OCI-LY3 (cell line): ENCODE results near the gene MAIP1.

Source experiments
- EZH2phosphoT487 ChIP-seq: fragments of 200-600 bp; shearing (Covaris generic); IDR thresholded peaks from 2 replicates; pipeline ENCODE4 v1.6.1; 2018; ENCODE audit warnings: antibody characterized with exemption, mixed run types, low read depth
- TF ChIP-seq, protein P1 (sequence below): fragments of 200-600, 300-600 bp; sonication (generic); IDR thresholded peaks from 2 replicates; pipeline ENCODE4 v1.5.1; 2014; ENCODE audit warnings: antibody characterized with exemption, low read length, low read depth

DNA sequence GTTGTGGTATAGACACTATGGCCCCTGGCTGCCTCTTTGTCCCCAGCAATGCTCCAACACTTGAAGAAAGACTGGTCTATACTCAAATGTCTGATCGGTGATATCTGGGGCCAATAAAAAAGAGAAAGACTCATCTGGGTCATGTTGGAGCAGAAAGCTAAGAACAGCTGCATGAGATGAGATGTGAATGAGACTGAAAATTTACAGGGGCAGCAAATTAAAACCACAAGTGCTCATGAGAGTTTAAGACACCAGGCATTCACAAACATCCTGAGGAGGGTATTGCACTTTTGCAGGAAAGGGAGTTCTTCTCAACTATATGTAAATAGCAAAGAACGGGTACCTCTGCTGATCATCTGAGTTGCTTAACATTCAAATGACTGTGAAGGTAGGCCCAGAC lies 36.3 kb downstream of the MAIP1 start:
- TF ChIP-seq, protein P1, sequence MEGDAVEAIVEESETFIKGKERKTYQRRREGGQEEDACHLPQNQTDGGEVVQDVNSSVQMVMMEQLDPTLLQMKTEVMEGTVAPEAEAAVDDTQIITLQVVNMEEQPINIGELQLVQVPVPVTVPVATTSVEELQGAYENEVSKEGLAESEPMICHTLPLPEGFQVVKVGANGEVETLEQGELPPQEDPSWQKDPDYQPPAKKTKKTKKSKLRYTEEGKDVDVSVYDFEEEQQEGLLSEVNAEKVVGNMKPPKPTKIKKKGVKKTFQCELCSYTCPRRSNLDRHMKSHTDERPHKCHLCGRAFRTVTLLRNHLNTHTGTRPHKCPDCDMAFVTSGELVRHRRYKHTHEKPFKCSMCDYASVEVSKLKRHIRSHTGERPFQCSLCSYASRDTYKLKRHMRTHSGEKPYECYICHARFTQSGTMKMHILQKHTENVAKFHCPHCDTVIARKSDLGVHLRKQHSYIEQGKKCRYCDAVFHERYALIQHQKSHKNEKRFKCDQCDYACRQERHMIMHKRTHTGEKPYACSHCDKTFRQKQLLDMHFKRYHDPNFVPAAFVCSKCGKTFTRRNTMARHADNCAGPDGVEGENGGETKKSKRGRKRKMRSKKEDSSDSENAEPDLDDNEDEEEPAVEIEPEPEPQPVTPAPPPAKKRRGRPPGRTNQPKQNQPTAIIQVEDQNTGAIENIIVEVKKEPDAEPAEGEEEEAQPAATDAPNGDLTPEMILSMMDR, result no peak
- TF ChIP-seq EZH2phosphoT487, result no peak
